Mucosa of rectum (tissue), 2 donors: ENCODE results near the gene ZFAND2A.
A peak's percentile ranks its signal among the peaks of the same experiment; 100 is the strongest.

Experiments
- H3K27ac ChIP-seq, 2 donors: one replicate each; pipeline ENCODE4 v1.7.0; 2013; ENCODE audit warnings: inconsistent platforms in 2 of 2, low read depth in 2 of 2, low read length in 2 of 2
- H3K27me3 ChIP-seq, 2 donors: one replicate each; pipeline ENCODE4 v1.7.0; 2013; ENCODE audit warnings: low read length in 2 of 2; ENCODE audit not compliant: control insufficient read depth in 2 of 2, insufficient read depth in 2 of 2
- H3K36me3 ChIP-seq, 2 donors: one replicate each; pipeline ENCODE4 v1.7.0; 2013; ENCODE audit warnings: low read length in 2 of 2; ENCODE audit not compliant: control insufficient read depth in 2 of 2, insufficient read depth in 2 of 2
- H3K4me1 ChIP-seq, 2 donors: one replicate each; pipeline ENCODE4 v1.7.0; 2013; ENCODE audit warnings: low read length in 2 of 2, mild to moderate bottlenecking in 1 of 2; ENCODE audit not compliant: control insufficient read depth in 2 of 2, insufficient read depth in 2 of 2
- H3K4me3 ChIP-seq, 2 donors: one replicate each; pipeline ENCODE4 v1.7.0; 2013; ENCODE audit warnings: low read length in 2 of 2
- H3K9ac ChIP-seq, 2 donors: one replicate each; pipeline ENCODE4 v1.7.0; 2013; ENCODE audit warnings: low read length in 2 of 2, low read depth in 1 of 2, mild to moderate bottlenecking in 1 of 2
- H3K9me3 ChIP-seq, 2 donors: one replicate each; pipeline ENCODE4 v1.7.0; 2013; ENCODE audit warnings: low read length in 2 of 2; ENCODE audit not compliant: control insufficient read depth in 2 of 2
- donor health status: healthy.
- donor health status: Normal muscosa, but diverticular disease.

Gene ZFAND2A

GRCh38 chr7:1193593-1194424, 33.8 kb upstream of the ZFAND2A start:
- H3K9me3 ChIP-seq = no peaks in the 10 kb centered on the region
- no peak overlapping the region for H3K27ac ChIP-seq
- H3K4me3 ChIP-seq = no peak overlapping the region
- H3K27me3 ChIP-seq = peaks cover 10 to 17% of the 10 kb centered on the region in 2 donors
- no peak overlapping the region for H3K9ac ChIP-seq
- no peaks in the 10 kb centered on the region for H3K36me3 ChIP-seq
- no peaks in the 10 kb centered on the region for H3K4me1 ChIP-seq

- H3K27me3 ChIP-seq = peaks cover 10 to 14% of the 10 kb centered on the region in 2 donors
These were observed 32.2 kb upstream of the ZFAND2A start for GRCh38 chr7:1192171-1192676.

GRCh38 chr7:1189986-1190772, 30.2 kb upstream of the ZFAND2A start:
- no peaks in the 10 kb centered on the region for H3K9me3 ChIP-seq
- H3K27me3 ChIP-seq = peaks cover 8 to 22% of the 10 kb centered on the region in 2 donors
- no peaks in the 10 kb centered on the region for H3K36me3 ChIP-seq
- H3K27ac ChIP-seq = no peak overlapping the region
- no peaks in the 10 kb centered on the region for H3K4me1 ChIP-seq
- no peak overlapping the region for H3K9ac ChIP-seq
- H3K4me3 ChIP-seq = no peak overlapping the region

More at GRCh38 chr7:1192171-1192676, 32.2 kb upstream of the ZFAND2A start:
- no peaks in the 10 kb centered on the region for H3K36me3 ChIP-seq
- no peak overlapping the region for H3K4me3 ChIP-seq
- no peak overlapping the region for H3K9ac ChIP-seq
- H3K27ac ChIP-seq = no peak overlapping the region
- no peaks in the 10 kb centered on the region for H3K9me3 ChIP-seq
- no peaks in the 10 kb centered on the region for H3K4me1 ChIP-seq

- Histone ChIP-seq H3K36me3 (no peaks in the 10 kb centered on the region), H3K4me3 (no peak overlapping the region), H3K27me3 (peaks cover 5 to 20% of the 10 kb centered on the region in 2 donors)
These were observed 28.8 kb upstream of the ZFAND2A start for GRCh38 chr7:1188720-1189294.

GRCh38 chr7:1187127-1187526, 27.1 kb upstream of the ZFAND2A start:
- Histone ChIP-seq H3K4me3 (no peak overlapping the region), H3K27me3 (peaks cover 5 to 14% of the 10 kb centered on the region in 2 donors)

More at GRCh38 chr7:1188720-1189294, 28.8 kb upstream of the ZFAND2A start:
- Histone ChIP-seq H3K9ac (no peak overlapping the region), H3K27ac (no peak overlapping the region), H3K4me1 (no peaks in the 10 kb centered on the region), H3K9me3 (no peaks in the 10 kb centered on the region)

GRCh38 chr7:1181640-1182039, 21.6 kb upstream of the ZFAND2A start:
- Histone ChIP-seq H3K36me3 (no peaks in the 10 kb centered on the region), H3K9ac (no peak overlapping the region), H3K9me3 (no peaks in the 10 kb centered on the region), H3K27me3 (peaks cover 3 to 12% of the 10 kb centered on the region in 2 donors), H3K4me3 (no peak overlapping the region), H3K27ac (no peak overlapping the region), H3K4me1 (peaks cover under 1 to 2% of the 10 kb centered on the region in 2 donors)

More at GRCh38 chr7:1187127-1187526, 27.1 kb upstream of the ZFAND2A start:
- no peak overlapping the region for H3K27ac ChIP-seq
- no peaks in the 10 kb centered on the region for H3K9me3 ChIP-seq
- H3K36me3 ChIP-seq = no peaks in the 10 kb centered on the region
- H3K9ac ChIP-seq = no peak overlapping the region
- no peaks in the 10 kb centered on the region for H3K4me1 ChIP-seq

- no peak overlapping the region for H3K27ac ChIP-seq
These were observed 21.0 kb upstream of the ZFAND2A start for GRCh38 chr7:1181031-1181430.

GRCh38 chr7:1176891-1177373, 16.9 kb upstream of the ZFAND2A start:
- Histone ChIP-seq H3K9me3 (no peaks in the 10 kb centered on the region), H3K27me3 (no peaks in the 10 kb centered on the region), H3K4me3 (peak overlapping the region in 1 of 2 donors; percentile 68), H3K36me3 (no peaks in the 10 kb centered on the region), H3K9ac (no peak overlapping the region), H3K27ac (peak overlapping the region in 1 of 2 donors; percentile 37), H3K4me1 (peaks cover 6 to 8% of the 10 kb centered on the region in 2 donors)

More at GRCh38 chr7:1181031-1181430, 21.0 kb upstream of the ZFAND2A start:
- Histone ChIP-seq H3K9ac (no peak overlapping the region), H3K36me3 (no peaks in the 10 kb centered on the region), H3K27me3 (peaks cover 3 to 8% of the 10 kb centered on the region in 2 donors), H3K4me3 (no peak overlapping the region), H3K4me1 (peaks cover 6% of the 10 kb centered on the region in 2 donors), H3K9me3 (no peaks in the 10 kb centered on the region)

GRCh38 chr7:1175967-1176851, 16.2 kb upstream of the ZFAND2A start:
- H3K27ac ChIP-seq = peak overlapping the region in 1 of 2 donors; percentile 37

More at GRCh38 chr7:1175967-1176851, 16.2 kb upstream of the ZFAND2A start:
- Histone ChIP-seq H3K9ac (peak overlapping the region; percentile 52 to 57), H3K27me3 (no peaks in the 10 kb centered on the region), H3K4me1 (peaks cover 6 to 8% of the 10 kb centered on the region in 2 donors), H3K9me3 (no peaks in the 10 kb centered on the region), H3K36me3 (no peaks in the 10 kb centered on the region), H3K4me3 (peak overlapping the region; percentile 49 to 68)
